Activated CD4-positive, CD25-positive, alpha-beta regulatory T cell treated with anti-CD3 and anti-CD28 coated beads, Interleukin-2, amount 50 U/mL, for 72 hours (primary cell): ENCODE results near the gene NR2F1-AS1.

Experiments used
- DNase-seq: peaks from one replicate; pipeline ENCODE4 v3.0.0; 2021

NR2F1-AS1 gene

GRCh38 chr5:93580927-93581445 lies at the start of gene NR2F1-AS1:
Gene NR2F1-AS1, minus strand, starts transcription at chr5:93581219.
- peak; percentile 32 for DNase-seq

GRCh38 chr5:93626801-93627200 lies 45.8 kb upstream of the NR2F1-AS1 start:
- DNase-seq: no peak

GRCh38 chr5:93623153-93623552 lies 42.1 kb upstream of the NR2F1-AS1 start:
- DNase-seq: no peak

GRCh38 chr5:93622240-93622885 lies 41.3 kb upstream of the NR2F1-AS1 start:
- DNase-seq: no peak

GRCh38 chr5:93621327-93621798 lies 40.3 kb upstream of the NR2F1-AS1 start:
- DNase-seq: peak; percentile 31

- peak; percentile 49 for DNase-seq
These were observed 39.7 kb upstream of the NR2F1-AS1 start for GRCh38 chr5:93620487-93621326.

DNA sequence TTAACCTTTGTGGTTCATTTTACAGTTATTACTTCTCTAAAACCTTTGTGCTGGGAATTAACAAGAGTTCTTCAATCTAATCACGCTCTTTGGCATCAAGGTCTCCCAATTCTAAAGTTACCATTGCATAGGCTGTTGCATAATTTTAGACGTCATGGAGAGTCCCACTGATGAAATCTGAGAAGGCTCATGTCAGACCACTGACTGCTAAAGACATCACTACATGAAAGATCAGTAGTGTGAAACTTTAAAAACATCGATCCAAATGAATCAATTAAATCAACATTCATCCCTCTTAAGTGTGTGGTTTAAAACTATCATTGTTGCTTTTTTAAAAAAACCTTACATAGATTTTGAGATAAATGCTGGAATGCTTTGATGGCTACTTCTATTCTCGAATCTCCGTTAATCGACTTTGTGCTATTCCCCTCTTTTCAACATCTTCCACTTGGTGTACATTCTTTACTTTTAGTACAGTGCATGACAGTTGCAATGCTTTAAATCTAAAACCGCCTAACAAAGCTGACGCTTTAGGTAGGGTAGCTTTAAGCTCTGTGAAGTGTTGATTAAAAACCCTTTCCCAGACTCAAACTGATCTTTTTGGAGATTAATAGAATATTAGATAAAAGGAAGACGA lies 35.6 kb upstream of the NR2F1-AS1 start:
- no peak for DNase-seq

- no peak for DNase-seq
These were observed 31.8 kb upstream of the NR2F1-AS1 start for GRCh38 chr5:93612855-93613243.

DNA sequence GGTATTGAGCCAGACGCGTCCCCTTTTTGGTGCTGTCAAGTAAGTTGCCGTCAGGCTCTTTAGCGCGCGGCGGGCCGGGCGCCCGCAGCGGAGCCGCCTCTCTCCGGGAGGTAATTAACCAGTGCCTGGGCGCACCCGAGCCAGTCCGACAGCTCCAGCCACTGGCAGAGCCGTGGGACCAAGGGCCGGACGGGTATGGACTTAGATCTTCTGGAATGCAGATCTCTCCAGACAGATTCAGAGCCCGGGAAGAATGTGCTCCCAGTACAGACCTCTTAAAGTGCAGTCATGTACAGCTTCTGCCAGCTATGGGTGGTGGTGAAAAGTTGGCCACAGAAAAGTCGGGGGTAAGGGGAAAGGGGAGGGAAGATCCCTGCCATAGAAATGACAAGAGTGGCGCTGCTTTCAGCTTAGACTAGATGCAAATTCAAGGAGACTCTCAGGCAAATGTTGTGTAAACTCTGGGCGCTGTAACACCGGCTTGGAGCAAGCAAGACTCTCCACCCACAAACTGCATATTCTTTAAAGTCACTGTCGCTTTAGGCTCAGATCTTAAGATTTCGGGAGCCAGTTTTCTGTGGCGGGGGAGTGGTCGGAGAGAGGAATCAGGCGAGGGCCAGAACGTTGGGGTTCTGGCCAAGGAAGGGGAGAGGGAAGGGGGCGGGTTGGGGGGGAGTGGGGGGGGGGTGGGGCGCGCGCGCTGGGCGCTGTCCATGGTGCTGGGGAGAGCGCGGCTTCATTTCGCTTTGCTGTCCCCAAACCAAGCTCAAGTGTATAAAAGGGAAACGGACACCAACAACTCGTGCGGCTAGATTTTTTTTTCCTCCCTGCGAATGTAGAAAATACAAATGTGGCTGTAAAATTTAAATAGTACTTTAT lies 31.2 kb upstream of the NR2F1-AS1 start:
- no peak for DNase-seq

DNA sequence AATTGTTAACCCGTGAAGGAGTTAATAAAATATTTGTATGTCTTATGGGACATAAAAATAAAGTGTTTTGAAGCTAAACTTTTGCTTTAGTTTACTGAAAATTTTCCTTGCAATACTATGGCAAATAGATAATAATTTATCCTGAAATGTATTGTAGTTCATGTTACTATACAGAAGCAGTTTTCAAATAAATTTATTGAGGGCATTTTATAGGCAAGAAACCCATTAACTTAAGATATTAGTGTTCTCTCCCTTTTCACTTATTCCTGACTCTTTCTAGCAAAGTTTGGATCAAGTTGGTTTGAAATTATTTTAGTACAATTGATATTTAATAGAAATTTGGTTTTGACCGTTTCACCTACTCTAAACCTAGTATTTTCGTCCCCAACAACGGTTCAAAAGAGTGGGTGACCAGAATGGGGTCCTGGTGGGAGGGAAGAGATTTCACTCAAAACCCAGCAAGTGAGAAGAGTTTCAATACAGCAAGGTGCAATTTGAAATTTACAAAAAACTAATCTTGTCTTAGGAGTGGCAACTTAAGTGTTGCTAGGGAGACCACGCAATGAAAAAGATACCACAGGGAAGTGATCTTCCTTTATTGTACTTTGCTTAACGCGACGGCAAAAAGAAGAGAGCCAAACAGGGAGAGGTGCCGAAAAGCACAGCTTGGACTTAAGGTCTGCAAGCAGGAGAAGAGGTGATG lies 30.4 kb upstream of the NR2F1-AS1 start:
- no peak for DNase-seq

- no peak for DNase-seq
These were observed 29.7 kb upstream of the NR2F1-AS1 start for GRCh38 chr5:93610581-93611272.

DNA sequence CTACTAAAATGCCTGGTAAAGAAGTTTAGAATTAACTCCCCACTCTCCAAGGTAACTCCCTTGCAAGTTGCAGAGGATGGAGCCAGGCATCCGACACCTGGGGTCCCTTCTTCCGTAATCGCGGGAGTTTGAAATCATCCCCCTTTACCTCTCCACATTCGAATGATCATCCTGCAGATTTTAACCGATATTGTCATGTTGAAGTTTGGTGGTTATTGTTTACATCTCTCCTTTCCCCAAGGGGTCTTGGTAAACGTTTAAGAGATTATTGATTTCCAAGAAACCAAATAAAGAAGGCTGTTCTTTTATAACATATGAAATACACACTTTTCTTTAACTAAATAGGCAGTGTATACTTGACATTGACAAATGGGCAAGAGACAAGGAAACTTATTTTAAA lies 28.7 kb upstream of the NR2F1-AS1 start:
- no peak for DNase-seq

GRCh38 chr5:93608855-93609254 lies 27.8 kb upstream of the NR2F1-AS1 start:
- DNase-seq: no peak

DNA sequence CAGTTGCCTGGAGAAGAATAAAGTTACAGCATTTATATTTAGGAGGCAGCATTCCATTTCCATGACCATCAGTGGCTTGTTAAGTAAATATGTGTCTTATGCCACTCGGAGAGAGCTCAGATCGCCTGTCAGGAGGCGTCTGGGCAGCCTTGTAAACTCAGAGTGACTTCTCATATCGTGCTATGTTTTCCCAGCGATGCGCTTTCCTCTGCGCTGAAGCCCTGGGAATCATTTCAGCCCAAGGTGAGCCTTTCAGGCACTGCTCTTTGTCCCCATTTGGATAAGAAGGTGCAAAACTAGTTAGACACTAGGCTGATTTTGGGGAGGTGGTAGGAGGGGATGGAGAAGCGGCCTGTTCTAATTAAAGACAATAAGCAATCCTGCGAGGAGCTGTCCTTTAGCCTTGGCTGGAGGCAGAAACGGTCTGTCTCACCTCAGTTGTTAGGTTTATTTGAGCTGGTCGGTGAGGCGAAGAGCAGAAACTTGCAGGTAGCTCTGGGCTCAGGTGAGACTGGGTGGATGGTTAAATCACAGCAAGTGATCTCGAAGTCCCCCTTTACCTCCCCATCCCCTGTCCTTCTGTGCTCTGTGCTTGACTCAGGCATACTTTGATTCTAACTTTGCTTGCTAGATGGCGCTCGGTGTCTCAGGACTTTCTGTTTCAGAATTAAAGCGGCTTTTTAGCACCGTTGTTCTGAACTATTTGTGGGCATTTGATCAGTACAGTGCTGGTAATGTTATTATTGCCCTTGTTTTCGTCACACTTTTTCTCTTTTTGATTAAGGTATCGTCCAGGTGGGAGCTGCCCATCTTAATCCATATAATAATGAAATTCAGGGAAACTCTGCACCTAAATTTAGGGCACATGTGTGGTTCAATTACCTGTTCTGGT lies 26.6 kb upstream of the NR2F1-AS1 start:
- DNase-seq: no peak

GRCh38 chr5:93606382-93606752 lies 25.3 kb upstream of the NR2F1-AS1 start:
- no peak for DNase-seq

GRCh38 chr5:93604644-93605515 lies 23.9 kb upstream of the NR2F1-AS1 start:
- no peak for DNase-seq

DNA sequence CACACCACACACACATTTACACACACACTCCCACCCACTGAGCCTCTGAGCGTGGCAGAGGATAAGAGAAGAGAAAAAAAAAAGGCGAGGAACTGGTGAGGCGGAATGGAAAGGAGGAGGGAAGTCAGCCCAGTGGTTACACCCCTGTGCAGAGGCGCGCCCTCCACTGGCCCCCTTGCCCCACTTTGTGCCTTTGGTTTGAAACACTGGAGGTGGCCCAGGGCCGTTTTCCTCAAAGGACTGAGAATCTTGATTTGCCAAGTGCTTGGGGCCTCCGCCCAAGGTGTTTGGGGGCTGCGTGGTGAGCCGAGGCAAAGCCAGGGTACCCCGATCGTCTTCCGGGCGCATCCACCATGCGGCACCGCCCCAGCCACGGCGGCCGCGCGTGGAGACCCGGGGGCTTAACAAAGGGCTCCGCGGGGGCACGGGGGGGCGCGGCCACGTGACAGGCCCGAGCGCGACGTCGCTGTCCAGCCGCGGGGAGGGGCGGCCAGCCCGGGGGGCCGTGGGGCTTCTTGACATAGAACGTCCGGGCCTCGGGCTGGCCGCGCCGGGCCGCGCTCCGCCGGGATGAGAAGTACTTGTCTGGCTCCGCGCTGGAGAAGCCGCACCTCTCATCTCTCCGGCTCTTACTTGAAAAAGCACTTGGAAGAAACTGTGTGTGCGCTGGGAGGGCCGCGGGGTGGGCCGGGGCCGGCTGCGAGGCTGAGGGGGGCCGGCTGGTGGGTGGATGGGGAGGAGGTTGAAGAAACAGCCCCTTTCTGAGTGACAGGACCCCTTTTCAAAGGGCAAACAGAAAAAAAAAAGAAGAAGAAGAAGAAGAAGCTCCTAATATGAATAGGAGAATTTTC lies 23.0 kb upstream of the NR2F1-AS1 start:
- no peak for DNase-seq
